ENCODE data around the gene KRTAP9-3.
"Not testable (repeated sequence)": the region's sequence is repeated elsewhere in the genome, so short reads cannot be mapped to it uniquely, and the experiment has no call there.

DNA sequence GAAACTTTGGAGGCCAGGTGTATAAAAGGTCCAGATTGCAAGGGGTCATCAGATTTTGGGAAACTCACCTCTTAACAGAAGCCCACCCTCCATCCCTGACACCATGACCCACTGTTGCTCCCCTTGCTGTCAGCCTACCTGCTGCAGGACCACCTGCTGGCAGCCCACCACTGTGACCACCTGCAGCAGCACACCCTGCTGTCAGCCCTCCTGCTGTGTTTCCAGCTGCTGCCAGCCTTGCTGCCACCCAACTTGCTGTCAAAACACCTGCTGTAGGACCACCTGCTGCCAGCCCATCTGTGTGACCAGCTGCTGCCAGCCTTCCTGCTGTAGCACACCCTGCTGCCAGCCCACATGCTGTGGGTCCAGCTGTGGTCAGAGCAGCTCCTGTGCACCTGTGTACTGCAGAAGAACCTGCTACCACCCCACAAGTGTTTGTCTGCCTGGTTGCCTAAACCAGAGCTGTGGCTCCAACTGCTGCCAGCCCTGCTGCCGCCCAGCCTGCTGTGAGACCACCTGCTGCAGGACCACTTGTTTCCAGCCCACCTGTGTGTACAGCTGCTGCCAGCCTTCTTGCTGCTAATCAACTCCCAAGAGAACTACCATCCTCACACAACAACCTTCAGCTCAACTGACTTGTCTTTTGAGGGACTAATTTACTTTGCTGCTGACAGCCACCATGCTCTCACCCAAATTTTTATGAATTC is at the start of gene KRTAP9-3:
- not testable (repeated sequence) for TF ChIP-seq SIN3A (IDR thresholded peaks at IDR 0.05; ENCODE audit: borderline replicate concordance, insufficient read depth, low read length); POLR2AphosphoS5 (IDR thresholded peaks at IDR 0.05; ENCODE audit: low read depth, low read length); TAF1 (IDR thresholded peaks at IDR 0.05; ENCODE audit: borderline replicate concordance, insufficient read depth, low read length); REST (IDR thresholded peaks at IDR 0.05; ENCODE audit: insufficient read depth in 1 of 2, low read depth in 2 of 2, low read length in 2 of 2)

Measured in PFSK-1 (cell line).